ENCODE results near the gene LRRC18. TPM values are rescaled to one million over a fixed set of nuclear protein-coding genes. Genes with fewer than 3 reads are reported as not detected.

Gene LRRC18
- total RNA-seq, 1 experiment from 2014 or later: not detected

GRCh38 chr10:48947690-48948469 lies 8.2 kb upstream of the LRRC18 start:
- peaks cover 79% of the 10 kb centered on the region for H3K27me3 ChIP-seq (ENCODE audit: insufficient read depth, low read depth)
- H3K4me1 ChIP-seq (replicated peaks; ENCODE audit: insufficient read depth): no peaks in the 10 kb centered on the region
- no peak overlapping the region for H2AFZ ChIP-seq
- H3K9me2 ChIP-seq (ENCODE audit: insufficient read depth): no peaks in the 10 kb centered on the region
- ChIA-PET CTCF (no interaction called here), POLR2A (ENCODE audit: unreplicated experiment) (no interaction called here)
- no peak for DNase-seq
- no peaks in the 10 kb centered on the region for H3K9me3 ChIP-seq (ENCODE audit: insufficient read depth, low read depth)
- H3K79me2 ChIP-seq (ENCODE audit: low read depth): no peaks in the 10 kb centered on the region
- H3K4me2 ChIP-seq: no peak overlapping the region
- no peak overlapping the region for H3K27ac ChIP-seq
- TF ChIP-seq CTCF (conservative IDR thresholded peaks at IDR 0.05) (no peak), EZH2 (IDR thresholded peaks at IDR 0.05; ENCODE audit: low read depth) (no peak)
- H3K36me3 ChIP-seq (ENCODE audit: low read depth): no peaks in the 10 kb centered on the region
- no peaks in the 10 kb centered on the region for H4K20me1 ChIP-seq (ENCODE audit: insufficient read depth)
- no peak overlapping the region for H3K4me3 ChIP-seq
- no TSS peak for BruUV-seq (replicated peaks)
- no peaks in the 10 kb centered on the region for H3F3A ChIP-seq (ENCODE audit: insufficient read depth, low read depth)
- intact Hi-C loops (cut with micrococcal nuclease; ENCODE audit: unreplicated experiment): no loop called here

- Histone ChIP-seq H3K27ac (no peak overlapping the region), H2AFZ (no peak overlapping the region), H3K36me3 (ENCODE audit: low read depth) (no peaks in the 10 kb centered on the region), H3K9me2 (ENCODE audit: insufficient read depth) (no peaks in the 10 kb centered on the region), H3K79me2 (ENCODE audit: low read depth) (no peaks in the 10 kb centered on the region), H3K4me2 (no peak overlapping the region), H4K20me1 (ENCODE audit: insufficient read depth) (no peaks in the 10 kb centered on the region), H3K4me1 (replicated peaks; ENCODE audit: insufficient read depth) (no peaks in the 10 kb centered on the region), H3K4me3 (no peak overlapping the region), H3K9me3 (ENCODE audit: insufficient read depth, low read depth) (no peaks in the 10 kb centered on the region), H3K27me3 (ENCODE audit: insufficient read depth, low read depth) (peaks cover 83% of the 10 kb centered on the region), H3F3A (ENCODE audit: insufficient read depth, low read depth) (no peaks in the 10 kb centered on the region)
- BruUV-seq (replicated peaks): no TSS peak
- intact Hi-C loops (cut with micrococcal nuclease; ENCODE audit: unreplicated experiment): no loop called here
- CTCF ChIA-PET: no interaction called here
- DNase-seq: no peak
- TF ChIP-seq CTCF (conservative IDR thresholded peaks at IDR 0.05) (no peak), EZH2 (IDR thresholded peaks at IDR 0.05; ENCODE audit: low read depth) (no peak)
- POLR2A ChIA-PET (ENCODE audit: unreplicated experiment): no interaction called here
Measured at GRCh38 chr10:48946891-48947500, 7.4 kb upstream of the LRRC18 start.

GRCh38 chr10:48946332-48946731 lies 6.7 kb upstream of the LRRC18 start:
- Histone ChIP-seq H3K4me3 (no peak overlapping the region), H3K4me2 (no peak overlapping the region), H2AFZ (no peak overlapping the region), H3K27me3 (ENCODE audit: insufficient read depth, low read depth) (peaks cover 80% of the 10 kb centered on the region), H3K9me2 (ENCODE audit: insufficient read depth) (no peaks in the 10 kb centered on the region), H3K9me3 (ENCODE audit: insufficient read depth, low read depth) (no peaks in the 10 kb centered on the region), H3K27ac (no peak overlapping the region), H3F3A (ENCODE audit: insufficient read depth, low read depth) (no peaks in the 10 kb centered on the region), H3K79me2 (ENCODE audit: low read depth) (no peaks in the 10 kb centered on the region), H4K20me1 (ENCODE audit: insufficient read depth) (no peaks in the 10 kb centered on the region), H3K36me3 (ENCODE audit: low read depth) (no peaks in the 10 kb centered on the region), H3K4me1 (replicated peaks; ENCODE audit: insufficient read depth) (no peaks in the 10 kb centered on the region)
- TF ChIP-seq CTCF (conservative IDR thresholded peaks at IDR 0.05) (no peak), EZH2 (IDR thresholded peaks at IDR 0.05; ENCODE audit: low read depth) (no peak)
- DNase-seq: no peak
- BruUV-seq (replicated peaks): no TSS peak
- ChIA-PET POLR2A (ENCODE audit: unreplicated experiment) (no interaction called here), CTCF (no interaction called here)
- intact Hi-C loops (cut with micrococcal nuclease; ENCODE audit: unreplicated experiment): no loop called here
